DMS153 (cell line): ENCODE results near the gene SLC12A7.
"Not testable (repeated sequence)": the region's sequence is repeated elsewhere in the genome, so short reads cannot be mapped to it uniquely, and the experiment has no call there.

Experiments
- DNase-seq: peaks from one replicate; lab custom pipeline; 2025; lab: John Stamatoyannopoulos, UW

The SLC12A7 gene

DNA sequence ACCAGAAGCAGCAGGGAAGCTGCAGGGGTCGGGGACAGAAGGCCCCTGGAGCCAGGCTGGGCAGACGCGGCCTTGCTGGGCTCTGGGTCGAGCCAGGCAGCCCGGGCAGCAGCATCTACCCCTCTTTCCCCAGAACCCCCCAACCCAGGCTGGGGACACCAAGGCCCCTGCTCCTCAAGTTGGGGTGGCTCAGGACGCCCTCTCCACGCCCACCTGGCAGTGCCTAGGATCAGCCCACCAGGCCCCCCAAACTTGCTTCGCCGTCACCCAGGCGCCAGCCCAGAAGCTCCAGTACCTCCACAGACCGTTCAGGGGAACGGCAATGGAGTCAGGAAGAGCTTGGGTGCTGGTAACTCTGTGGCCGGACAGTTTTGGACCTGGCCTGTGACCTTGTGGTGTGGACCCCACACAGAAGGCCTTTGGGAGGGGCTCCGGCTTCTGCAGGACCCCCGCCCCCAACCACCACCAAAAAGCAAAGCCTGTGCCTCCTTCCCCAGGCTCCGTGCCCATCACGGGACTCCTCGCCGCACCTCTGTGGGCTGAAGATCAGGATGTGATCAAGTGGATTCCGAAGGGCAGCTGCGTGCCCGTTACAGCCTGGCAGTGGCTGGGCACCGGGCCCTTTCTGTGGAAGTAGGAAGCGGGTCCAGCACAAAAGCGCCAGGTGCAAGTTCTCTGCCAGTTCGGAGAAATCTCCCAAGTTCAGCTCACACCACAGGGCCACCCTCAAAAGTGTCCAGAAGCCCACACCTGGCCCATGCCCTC lies 2.1 kb downstream of the SLC12A7 start:
- no peak for DNase-seq

DNA sequence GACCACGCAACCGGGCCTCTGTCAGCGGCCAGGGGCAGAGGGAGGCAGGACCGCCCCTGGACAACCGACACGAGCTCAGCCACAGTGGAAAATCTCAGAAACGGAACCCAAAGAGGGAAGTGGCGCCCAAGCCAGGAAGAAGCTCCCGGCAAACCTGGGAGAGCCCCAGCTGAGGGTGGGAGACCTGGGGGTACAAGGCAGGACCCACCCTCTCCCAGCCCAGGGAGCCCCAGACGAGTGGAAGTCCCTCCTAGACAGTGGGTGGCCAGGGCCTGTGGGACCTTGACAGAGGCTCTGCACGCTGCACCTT lies 3.0 kb downstream of the SLC12A7 start:
- no peak for DNase-seq

DNA sequence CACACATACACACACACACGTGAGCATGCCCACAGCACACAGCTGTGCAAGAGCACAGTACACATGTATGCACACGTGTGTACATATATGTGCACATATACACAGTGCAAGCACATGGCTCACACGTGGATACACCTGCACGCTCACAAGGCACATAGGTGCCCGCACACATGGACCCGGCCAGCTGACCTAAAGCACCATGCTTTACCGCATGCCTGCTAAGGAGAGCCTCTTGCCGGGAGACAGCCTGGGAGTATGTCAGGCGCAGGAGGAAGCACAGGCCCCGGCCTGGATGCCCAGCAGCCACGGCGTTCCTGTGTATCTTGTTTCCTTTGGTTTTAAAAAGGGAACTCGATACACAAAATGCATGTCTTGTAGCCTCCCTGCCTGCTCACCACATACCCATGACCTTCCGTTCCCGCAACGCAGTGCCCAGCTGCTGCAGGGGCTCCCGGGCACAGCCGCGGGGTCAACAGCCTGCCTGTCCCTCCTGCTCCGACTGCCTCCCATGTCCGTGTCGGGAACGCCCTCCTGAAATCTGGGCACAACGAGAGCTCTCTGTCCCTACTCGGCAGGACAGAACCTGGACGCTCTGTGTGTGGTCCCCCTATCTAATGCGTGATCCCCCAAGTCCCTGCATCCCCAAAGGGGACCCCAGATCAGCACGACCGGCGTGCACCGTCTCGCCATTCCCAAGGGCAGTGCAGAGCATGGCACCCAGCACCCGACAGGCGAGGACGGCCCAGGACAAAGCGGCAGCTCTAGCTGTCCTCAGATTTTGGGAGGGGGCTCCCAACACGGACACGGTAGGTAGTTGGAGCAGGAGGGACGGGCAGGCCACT lies 3.6 kb downstream of the SLC12A7 start:
- no peak for DNase-seq

DNA sequence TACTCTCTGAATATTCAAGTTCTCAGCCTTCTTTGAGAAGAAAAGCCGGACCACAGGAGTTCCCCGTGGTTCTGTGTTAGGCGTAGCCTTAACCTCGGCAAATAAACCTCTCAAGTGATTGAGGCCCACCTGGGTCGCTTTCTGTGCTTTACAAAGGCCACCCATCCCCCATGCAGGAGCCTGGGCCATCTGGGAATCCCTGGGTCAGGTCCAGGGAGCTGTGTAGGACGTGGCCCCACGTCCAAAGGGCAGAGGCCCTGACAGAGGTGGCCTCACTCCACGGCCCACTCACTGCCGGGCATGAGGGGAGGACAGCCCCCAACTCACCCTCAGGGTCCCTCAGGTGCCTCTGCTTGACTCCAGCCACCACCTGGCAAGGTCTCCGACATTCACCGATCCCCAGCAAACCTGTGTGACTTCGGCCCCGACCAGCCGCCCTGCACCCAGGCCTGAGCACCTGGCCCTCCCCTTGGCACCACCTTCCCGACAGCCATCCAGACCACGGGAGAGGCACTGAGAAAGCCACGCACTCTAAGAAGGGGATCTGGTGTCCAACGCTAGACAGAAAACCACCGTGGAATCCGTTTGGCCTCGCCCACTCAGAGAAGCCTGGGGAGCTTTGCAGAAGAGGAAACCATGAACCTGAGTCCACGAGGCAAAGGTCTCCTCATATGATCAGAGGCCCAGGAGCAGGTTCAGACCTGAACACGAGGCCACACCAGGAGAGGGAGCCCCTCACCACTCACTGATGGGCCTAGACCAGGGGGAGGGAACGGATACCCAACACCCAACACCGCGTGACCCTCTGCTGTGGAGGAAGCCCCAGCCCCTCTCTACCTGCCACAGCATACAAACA lies 4.5 kb downstream of the SLC12A7 start:
- no peak for DNase-seq

DNA sequence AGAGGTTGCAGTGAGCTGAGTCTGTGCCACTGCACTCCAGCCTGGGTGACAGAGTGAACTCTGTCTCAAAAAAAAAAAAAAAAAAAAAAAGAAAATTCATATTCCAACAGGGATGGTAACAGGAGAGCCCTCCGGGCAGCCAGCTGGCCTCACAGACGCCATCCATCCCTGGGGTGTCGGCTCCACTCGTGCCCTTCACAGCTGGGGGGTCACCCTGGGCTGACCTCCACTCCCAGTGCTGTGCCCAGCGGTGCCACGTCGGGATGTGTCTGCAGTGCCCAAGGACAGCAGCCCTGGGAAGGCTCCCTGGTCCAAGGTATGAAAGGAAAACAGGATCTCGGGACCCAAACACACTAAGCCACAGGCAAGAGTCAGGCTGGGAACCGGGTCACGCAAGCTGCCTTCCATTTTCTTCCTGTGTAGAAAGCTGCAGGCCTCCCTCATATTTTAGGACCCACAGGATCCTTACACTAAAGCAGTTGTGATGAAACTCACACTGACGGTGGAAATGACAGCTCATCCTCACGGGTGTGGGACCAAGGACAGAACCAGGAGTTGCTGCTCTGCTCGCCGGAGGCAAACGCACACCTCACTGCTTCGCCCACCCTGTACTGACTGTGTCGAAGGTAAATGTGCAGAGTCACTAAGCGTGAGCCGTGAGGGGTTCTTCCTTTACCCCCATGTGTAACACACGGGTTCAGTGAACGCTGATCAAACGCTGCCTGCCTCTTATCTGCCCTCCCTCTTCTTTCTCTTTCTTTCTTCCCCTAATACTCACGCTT lies 5.3 kb downstream of the SLC12A7 start:
- no peak for DNase-seq

DNA sequence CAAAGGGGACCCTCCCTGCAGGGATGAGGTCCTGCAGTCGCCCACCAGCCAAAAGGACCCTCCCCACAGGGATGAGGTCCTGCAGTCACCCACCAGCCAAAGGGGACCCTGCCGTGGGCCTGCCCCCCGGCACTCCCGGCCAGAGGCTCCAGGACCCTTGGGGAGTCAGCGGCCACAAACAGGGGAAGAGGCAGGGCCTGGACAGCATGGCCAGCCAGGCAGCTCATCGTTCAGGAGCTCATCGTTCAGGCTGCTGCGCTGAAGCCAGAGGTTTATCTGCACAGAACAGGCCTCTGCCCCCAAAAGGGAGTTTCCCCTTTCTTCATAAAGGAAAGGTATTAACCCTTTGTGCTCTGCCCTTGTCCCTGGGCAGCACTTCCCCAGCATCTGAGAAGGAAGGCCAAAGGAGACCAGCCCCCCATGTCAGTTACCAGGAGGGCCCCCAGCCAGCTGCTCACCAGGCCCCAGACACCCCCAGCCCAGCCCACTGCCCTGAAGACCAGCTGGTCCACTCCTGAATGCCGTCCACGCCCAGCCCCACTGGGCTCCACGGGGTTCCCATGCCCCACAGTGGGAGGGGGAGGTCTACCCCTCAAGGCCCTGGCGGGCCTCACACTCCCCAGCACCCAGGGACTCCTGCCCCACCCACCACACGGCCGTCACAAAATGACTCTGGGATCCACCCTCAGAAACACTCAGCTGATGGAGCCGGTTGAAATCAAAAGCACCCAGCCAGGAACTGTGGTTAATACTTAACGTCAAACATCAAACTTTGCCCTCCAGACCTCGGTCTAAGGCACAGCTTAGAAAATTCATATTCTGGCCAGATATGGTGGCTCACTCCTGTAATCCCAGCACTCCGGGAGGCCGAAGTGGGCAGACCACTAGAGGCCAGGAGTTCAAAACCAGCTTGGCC lies 6.3 kb downstream of the SLC12A7 start:
- DNase-seq = no peak

DNA sequence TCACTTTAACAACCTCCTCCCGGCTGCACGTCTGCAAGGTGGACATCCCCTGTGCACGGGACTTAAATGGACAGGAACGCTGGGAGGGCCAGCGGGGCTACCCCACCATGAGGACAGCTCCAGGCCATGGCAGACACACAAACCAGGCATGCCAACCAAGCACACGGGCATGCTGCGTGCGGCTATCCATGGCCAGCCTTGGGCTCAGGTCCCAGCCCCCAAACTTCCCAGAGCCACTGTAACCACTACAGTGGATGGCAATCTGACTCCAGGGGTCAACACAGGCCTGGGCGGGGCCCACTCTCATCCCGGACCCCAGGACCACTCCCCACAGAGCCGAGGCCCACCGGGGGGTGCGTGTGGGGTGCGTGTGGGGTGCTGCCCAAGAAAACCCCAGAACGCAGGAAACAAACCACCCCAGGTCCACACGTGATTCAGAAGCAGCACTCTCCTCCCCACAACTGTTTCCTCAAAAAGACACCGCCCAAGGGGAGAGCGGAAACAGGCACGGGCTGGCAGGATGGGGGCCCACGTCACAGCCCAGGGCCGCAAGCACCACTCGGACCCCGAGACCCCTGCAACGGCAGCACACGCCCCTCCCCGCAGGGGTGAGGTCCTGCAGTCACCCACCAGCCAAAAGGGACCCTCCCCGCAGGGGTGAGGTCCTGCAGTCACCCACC lies 7.4 kb downstream of the SLC12A7 start:
- no peak for DNase-seq

DNA sequence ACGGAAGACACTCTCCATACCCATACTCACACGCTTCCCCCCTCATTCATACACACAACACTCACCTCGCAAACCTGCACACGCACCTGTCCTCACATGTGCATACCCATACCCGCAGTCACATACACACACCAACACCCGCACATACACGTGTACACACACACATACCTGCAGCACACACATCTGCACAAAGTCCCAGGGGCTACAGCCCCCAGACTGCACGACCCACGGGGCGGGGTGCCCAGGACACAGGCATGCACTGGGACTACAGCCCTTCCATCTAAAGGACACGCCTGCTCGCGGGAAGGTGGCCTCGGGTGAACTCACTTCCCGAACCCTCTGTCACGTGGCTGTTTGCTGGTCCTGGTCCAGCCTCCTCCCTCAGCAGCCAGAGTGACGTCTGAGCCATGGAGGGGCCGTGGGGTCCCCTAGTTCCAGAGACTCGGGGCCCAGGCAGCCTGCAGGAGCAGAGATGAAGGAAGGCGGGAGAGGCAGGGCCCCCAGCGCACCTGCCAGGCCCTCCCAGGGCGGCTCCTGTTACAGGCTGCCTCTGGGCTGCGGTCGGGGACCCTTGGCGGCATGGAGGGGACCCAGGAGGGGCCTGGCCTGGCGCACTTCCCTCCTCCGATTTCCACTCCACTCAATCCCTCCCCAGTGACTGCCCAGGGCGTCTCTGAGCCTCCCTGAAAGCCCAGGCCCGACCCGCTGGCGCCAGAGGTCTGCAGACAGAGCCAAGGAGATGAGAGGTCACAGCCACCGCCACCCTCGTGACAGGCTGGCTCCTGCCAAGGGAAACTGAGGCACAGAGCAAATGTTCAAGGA lies 8.1 kb downstream of the SLC12A7 start:
- DNase-seq = no peak

DNA sequence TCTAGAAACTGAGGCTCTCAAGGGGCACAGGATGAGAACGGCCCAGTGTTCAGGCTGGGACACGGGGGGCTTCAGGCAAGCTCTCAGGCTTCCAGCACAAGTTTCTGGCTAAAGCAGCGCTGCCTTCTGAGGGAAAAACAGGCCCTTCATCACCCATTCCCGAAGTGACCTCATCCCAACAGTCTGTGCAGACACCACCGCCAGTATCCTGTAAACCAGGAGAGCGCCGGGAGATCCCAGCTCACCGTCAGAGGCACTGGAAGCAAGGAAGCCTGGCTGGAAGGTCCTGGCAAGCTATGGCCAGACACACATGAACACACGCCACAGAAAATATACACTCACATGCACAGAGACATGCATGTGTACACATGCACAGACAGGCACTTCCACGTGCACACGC lies 8.8 kb downstream of the SLC12A7 start:
- DNase-seq = no peak

DNA sequence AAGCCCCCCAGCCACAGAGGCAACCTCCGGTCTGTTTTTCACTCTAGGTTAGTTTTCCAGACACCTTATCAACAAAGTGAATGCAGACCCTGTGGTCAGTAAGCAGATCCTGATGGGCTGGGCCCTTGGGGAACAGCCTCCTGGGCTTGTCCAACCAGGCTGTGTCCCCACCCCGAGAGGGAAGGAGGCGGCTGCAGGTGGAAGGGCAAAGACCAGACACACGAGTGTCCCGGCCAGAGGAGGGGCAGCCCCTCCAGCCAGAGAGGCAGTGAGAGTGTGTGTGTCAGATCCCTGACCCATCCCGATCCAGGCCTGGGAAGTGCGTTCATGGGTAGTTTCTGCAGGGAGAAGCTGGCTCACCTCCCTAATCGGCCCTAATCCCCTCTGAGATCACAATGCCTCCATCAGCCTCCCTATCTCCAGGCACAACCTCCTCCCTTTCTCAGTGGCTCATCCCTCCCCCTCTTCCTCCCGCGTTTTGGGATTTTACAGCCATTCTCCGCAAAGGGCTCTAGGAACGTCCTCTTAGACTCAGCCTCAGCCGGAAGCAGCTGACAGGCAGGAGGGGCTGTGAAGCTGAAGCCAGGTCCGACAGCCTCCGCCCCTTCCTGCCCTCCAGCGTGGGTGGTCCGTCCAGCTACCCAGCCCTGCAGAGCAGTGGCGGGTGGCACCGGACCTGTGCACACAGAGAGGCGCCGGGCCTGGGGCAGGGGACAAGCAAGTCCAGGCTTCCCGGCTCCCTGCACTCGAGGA lies 9.7 kb downstream of the SLC12A7 start:
- no peak for DNase-seq

DNA sequence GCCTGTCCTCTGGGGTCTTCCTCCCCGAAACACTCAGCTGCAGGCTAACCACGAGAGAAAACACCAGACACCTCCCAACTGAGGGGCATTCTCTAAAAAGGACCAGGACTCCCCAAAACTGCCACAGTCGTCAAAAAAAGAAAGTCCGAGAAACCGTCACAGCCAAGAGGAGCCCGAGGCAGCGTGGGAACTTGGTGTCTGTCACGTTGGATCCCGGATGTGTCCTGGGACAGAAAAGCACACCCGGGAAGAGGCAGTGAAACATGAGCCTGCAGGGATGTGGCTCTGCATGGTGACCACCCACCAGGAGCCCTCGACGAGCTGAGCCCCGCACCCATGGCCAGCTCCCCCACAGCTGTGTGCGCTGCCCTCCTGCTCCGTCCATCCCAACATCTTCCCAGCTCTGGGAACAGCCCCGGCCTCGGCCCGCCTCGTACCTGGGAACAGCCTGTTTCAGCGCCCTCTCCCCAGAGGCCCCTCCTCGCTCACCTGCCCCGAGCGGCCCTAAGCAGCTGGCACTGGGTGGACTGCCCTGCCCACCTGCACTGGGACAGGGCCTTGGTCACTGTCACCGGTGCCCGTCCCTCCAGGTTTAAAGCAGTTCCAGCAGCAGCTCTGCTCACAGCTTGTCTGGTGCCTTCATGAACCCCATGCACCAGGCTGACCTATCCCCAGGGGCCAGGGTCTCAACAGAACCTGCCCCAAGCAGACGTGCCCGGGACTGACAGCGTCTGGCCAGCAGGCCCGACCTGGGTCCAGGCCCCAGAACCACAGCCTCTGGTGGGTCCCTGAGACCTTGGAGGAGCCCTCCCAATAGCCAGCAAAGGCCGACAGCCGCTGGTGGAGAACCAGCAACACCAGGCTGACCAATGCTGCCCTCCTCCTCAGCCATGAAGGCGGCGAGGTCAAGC lies 10.9 kb downstream of the SLC12A7 start:
- no peak for DNase-seq

DNA sequence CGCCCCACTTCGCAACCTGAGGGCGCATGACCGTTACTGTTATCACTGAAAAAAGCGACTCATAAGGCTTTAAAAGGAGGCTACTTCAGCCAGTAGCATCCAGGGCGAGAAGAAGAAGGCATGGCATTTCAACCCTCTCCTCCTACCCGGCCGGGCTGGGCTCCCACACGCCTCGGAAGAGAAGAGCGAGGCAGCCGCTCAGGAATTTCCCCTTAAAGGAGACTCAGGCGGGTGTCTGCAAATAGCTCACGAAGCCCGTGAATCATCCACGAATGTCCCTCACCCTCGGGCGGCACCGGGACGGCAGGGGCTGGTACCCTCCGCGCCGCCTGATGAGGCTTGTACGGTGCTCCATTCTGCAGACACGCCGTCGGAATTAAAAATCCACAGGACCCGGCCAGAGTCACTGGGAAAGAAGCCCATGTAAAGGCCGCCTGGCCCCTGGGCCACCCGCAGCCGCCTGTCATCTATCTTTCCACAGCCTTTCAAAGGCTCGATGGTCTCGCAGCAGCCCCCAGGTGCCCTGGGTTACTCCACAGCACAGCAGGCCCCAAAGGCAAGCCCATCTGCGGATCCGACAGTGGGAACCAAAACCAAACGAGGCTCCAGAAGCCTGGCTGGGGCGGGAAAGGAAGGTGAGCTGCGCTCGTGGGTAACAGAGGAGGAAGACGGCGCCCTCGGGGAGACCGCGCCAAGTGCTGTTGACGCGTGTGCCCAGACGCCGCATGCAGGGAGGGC lies 11.8 kb downstream of the SLC12A7 start:
- no peak for DNase-seq

DNA sequence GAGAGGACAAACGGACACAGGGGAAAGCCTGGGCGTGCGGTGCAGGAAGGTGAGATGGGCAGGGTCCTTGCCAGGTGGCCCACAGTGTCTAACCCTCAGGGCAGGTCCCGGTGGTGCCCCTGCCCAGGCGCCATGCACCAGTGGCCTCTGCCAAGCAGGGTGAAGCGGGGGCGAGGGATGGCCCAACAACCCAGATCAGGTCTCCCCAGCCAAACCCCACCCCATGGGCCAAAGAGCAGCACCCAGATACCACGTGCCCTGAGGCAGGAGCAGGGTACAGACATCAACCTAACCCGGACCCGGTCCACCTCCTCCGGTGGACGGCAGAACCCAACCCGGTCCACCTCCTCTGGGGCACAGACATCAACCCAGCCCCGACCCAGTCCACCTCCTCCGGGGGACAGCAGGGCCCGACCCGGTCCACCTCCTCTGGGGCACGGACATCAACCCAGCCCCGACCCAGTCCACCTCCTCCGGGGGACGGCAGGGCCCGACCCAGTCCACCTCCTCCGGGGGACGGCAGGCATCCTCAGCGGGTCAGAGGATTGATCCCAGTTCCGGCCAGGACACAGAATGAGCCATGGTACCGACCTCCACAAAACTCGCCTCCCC lies 12.8 kb downstream of the SLC12A7 start:
- no peak for DNase-seq

DNA sequence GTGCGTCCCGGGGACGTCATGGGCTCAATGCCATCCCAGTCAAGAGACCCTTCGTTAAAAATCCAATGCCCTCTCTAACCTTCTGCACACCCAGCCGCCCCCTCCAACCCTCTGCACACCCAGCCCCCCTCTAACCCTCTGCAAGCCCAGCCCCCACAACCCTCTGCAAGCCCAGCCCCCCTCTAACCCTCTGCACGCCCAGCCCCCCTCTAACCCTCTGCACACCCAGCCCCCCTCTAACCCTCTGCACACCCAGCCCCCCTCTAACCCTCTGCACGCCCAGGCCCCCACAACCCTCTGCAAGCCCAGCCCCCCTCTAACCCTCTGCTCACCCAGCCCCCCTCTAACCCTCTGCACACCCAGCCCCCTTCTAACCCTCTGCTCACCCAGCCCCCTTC lies 13.9 kb downstream of the SLC12A7 start:
- not testable (repeated sequence) for DNase-seq

DNA sequence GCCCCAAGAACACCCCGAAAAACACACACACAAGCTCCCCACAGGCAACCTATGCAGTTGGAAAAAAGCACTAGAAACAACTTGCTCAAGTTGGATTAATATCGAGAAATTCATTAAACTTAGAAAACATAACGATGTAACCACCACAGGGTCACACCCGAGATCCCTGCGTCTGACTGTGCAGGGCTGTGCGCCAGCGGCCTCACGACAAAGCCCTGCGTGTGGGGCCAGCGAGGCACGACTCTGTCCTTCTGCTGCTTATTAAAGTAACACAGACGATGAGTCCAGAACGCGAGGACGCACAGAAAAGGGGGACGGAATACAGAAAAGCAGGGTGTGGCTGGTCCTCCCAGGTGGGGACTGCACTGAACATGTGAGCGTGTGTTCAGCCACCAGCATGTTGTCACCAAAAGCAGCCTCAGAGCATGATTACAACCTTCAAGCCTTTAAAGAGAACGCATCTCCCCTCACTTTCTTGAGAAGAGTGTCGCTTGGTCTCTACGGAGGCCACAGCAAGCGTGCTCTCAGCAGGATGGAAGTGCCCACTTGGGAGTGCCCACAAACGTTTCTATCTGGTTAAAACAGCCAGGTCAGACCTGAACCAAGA lies 14.4 kb downstream of the SLC12A7 start:
- no peak for DNase-seq

DNA sequence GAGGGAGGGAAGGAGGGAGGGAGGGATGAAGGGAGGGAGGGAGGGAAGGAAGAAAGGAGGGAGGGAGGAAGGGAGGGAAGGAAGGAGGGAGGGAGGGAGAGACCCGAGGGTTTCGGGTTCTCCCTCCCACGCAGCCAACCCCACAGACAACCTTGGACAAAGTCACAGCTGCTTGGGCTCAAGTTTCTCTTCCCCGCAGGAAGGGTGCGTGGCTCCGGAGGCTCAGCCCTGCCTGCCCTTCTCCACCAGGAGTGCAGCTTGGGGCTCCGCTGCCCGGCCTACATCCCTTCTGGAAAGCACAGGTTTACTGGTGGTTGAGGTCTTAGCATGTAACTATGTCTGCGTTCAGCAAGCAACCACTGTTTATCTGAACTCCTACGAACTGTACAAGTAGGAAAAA lies 15.0 kb downstream of the SLC12A7 start:
- no peak for DNase-seq
